ENCODE results near the gene ITIH5. TPM values are rescaled to one million over a fixed set of nuclear protein-coding genes. Genes with fewer than 3 reads are reported as not detected.
A peak's percentile ranks its signal among the peaks of the same experiment; 100 is the strongest.

The ITIH5 gene
- total and polyA plus RNA-seq, 2 of the 13 experiments (the other 11 are each of a cell fraction or from before 2014, with no cell fraction given) = 4.7 to 8.9 TPM

DNA sequence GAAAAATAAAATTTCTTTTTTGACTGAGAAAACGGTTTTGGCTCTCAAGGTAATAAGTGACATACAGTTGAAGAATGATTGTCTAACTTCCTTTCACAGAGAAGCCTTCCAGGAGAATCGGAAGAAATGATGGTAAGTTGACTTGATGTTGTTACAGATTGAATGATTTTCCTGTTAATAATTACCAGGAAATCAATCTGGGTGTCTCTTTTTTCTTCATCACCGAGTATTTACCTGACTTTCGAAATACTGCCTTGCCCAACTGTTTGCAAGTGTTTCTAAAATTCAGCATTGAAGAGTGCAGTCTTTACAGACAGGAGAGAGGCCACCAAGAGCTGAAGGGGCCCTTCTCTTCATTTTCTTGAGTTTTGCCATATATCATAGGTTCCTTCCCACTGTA lies 40.3 kb upstream of the ITIH5 start (continued):
- TF ChIP-seq ZNF775 (CRISPR knock-in tag; IDR thresholded peaks at IDR 0.05; ENCODE audit: borderline replicate concordance) (no peak), POLR2A (IDR thresholded peaks at IDR 0.05; ENCODE audit: insufficient read depth in 1 of 2, low read depth in 2 of 2, low read length in 2 of 2) (peak; percentile 52 to 69), RCOR2 (CRISPR knock-in tag; IDR thresholded peaks at IDR 0.05) (peak; percentile 84), ZFP82 (CRISPR knock-in tag; IDR thresholded peaks at IDR 0.05; ENCODE audit: borderline replicate concordance) (0 out of 2 replicates have a peak, but pooled peaks have one; percentile 9), SSRP1 (CRISPR knock-in tag; IDR thresholded peaks at IDR 0.05) (no peak), SIX4 (CRISPR knock-in tag; IDR thresholded peaks at IDR 0.05) (peak; percentile 87), IRF2 (CRISPR knock-in tag; IDR thresholded peaks at IDR 0.05) (0 out of 2 replicates have a peak, but pooled peaks have one; percentile 72), ZSCAN21 (CRISPR knock-in tag; IDR thresholded peaks at IDR 0.05; ENCODE audit: borderline replicate concordance) (0 out of 2 replicates have a peak, but pooled peaks have one; percentile 4), ZNF30 (CRISPR knock-in tag; IDR thresholded peaks at IDR 0.05) (no peak), ZNF562 (CRISPR knock-in tag; IDR thresholded peaks at IDR 0.05; ENCODE audit: borderline replicate concordance) (no peak), THYN1 (CRISPR knock-in tag; IDR thresholded peaks at IDR 0.05; ENCODE audit: borderline replicate concordance, low read depth) (no peak), MTA1 (CRISPR knock-in tag; IDR thresholded peaks at IDR 0.05; ENCODE audit: borderline replicate concordance) (no peak; the same call in 1 of the 2 replicates), NFATC3 (CRISPR knock-in tag; IDR thresholded peaks at IDR 0.05) (no peak), ARID2 (CRISPR knock-in tag; IDR thresholded peaks at IDR 0.05; ENCODE audit: borderline replicate concordance) (no peak), ZNF343 (CRISPR knock-in tag; IDR thresholded peaks at IDR 0.05) (no peak), ZNF431 (CRISPR knock-in tag; IDR thresholded peaks at IDR 0.05; ENCODE audit: borderline replicate concordance, low read depth) (no peak), ZBTB7B (CRISPR knock-in tag; IDR thresholded peaks at IDR 0.05) (no peak), NCOA1 (CRISPR knock-in tag; IDR thresholded peaks at IDR 0.05) (peak; percentile 69; the same call in 1 of the 2 replicates), KLF16 (CRISPR knock-in tag; IDR thresholded peaks at IDR 0.05) (peak in 1 of 2 experiments; percentile 89; a peak in 2 of 4 replicates), NFE2L1 (CRISPR knock-in tag; IDR thresholded peaks at IDR 0.05; ENCODE audit: borderline replicate concordance) (no peak), GATA4 (IDR thresholded peaks at IDR 0.05; ENCODE audit: borderline replicate concordance, low read depth) (peak; percentile 78), CBX2 (IDR thresholded peaks at IDR 0.05; ENCODE audit: low read depth, low read length) (no peak), CBX2 (CRISPR knock-in tag; IDR thresholded peaks at IDR 0.05; ENCODE audit: low read depth) (no peak)
- TF ChIP-seq, protein P1, sequence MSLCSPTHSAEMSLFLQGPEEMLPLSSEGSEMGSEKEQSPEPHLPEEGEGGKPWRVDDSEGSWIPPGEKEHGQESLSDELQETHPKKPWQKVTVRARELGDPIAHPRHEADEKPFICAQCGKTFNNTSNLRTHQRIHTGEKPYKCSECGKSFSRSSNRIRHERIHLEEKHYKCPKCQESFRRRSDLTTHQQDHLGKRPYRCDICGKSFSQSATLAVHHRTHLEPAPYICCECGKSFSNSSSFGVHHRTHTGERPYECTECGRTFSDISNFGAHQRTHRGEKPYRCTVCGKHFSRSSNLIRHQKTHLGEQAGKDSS (CRISPR knock-in tag; IDR thresholded peaks at IDR 0.05; ENCODE audit: borderline replicate concordance, low read depth) = no peak
- TF ChIP-seq, protein P2, sequence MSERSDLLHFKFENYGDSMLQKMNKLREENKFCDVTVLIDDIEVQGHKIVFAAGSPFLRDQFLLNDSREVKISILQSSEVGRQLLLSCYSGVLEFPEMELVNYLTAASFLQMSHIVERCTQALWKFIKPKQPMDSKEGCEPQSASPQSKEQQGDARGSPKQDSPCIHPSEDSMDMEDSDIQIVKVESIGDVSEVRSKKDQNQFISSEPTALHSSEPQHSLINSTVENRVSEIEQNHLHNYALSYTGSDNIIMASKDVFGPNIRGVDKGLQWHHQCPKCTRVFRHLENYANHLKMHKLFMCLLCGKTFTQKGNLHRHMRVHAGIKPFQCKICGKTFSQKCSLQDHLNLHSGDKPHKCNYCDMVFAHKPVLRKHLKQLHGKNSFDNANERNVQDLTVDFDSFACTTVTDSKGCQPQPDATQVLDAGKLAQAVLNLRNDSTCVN (CRISPR knock-in tag; IDR thresholded peaks at IDR 0.05; ENCODE audit: borderline replicate concordance) = no peak
- TF ChIP-seq, protein P3, sequence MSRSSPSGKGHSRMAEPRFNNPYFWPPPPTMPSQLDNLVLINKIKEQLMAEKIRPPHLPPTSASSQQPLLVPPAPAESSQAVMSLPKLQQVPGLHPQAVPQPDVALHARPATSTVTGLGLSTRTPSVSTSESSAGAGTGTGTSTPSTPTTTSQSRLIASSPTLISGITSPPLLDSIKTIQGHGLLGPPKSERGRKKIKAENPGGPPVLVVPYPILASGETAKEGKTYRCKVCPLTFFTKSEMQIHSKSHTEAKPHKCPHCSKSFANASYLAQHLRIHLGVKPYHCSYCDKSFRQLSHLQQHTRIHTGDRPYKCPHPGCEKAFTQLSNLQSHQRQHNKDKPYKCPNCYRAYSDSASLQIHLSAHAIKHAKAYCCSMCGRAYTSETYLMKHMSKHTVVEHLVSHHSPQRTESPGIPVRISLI (CRISPR knock-in tag; IDR thresholded peaks at IDR 0.05; ENCODE audit: borderline replicate concordance) = peak; percentile 94
- TF ChIP-seq, protein P4, sequence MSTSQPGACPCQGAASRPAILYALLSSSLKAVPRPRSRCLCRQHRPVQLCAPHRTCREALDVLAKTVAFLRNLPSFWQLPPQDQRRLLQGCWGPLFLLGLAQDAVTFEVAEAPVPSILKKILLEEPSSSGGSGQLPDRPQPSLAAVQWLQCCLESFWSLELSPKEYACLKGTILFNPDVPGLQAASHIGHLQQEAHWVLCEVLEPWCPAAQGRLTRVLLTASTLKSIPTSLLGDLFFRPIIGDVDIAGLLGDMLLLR (CRISPR knock-in tag; IDR thresholded peaks at IDR 0.05) = no peak
- TF ChIP-seq, protein P5, sequence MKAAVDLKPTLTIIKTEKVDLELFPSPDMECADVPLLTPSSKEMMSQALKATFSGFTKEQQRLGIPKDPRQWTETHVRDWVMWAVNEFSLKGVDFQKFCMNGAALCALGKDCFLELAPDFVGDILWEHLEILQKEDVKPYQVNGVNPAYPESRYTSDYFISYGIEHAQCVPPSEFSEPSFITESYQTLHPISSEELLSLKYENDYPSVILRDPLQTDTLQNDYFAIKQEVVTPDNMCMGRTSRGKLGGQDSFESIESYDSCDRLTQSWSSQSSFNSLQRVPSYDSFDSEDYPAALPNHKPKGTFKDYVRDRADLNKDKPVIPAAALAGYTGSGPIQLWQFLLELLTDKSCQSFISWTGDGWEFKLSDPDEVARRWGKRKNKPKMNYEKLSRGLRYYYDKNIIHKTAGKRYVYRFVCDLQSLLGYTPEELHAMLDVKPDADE (CRISPR knock-in tag; IDR thresholded peaks at IDR 0.05) = no peak
